ENCODE measurements around the gene SIGLECL1. TPM values are rescaled to one million over a fixed set of nuclear protein-coding genes. Genes with fewer than 3 reads are reported as not detected.

Gene SIGLECL1
- total RNA-seq, 1 donor from 2014 or later: not detected

GRCh38 chr19:51297406-51297805 lies 46.5 kb downstream of the SIGLECL1 start:
- DNase-seq: no peak

DNA sequence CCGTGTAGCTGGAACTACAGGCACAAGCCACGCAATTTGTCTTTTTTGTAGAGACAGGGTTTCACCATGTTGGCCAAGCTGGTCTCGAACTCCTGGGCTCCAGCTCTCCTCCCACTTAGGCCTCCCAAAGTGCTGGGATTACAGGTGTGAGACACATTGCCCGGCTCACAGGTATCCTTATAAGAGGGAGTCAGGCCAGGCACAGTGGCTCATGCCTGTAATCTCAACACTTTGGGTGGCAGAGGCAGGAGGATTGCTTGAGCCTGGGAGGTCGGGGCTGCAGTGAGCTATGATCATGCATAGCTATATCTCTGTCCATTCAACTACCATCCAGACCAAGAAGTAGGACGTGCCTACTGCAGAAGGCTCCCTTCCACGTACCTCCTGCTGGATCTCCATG lies 50.4 kb downstream of the SIGLECL1 start:
- no peak for DNase-seq

- no peak for DNase-seq
Measured at GRCh38 chr19:51305479-51305878, 54.6 kb downstream of the SIGLECL1 start.

DNA sequence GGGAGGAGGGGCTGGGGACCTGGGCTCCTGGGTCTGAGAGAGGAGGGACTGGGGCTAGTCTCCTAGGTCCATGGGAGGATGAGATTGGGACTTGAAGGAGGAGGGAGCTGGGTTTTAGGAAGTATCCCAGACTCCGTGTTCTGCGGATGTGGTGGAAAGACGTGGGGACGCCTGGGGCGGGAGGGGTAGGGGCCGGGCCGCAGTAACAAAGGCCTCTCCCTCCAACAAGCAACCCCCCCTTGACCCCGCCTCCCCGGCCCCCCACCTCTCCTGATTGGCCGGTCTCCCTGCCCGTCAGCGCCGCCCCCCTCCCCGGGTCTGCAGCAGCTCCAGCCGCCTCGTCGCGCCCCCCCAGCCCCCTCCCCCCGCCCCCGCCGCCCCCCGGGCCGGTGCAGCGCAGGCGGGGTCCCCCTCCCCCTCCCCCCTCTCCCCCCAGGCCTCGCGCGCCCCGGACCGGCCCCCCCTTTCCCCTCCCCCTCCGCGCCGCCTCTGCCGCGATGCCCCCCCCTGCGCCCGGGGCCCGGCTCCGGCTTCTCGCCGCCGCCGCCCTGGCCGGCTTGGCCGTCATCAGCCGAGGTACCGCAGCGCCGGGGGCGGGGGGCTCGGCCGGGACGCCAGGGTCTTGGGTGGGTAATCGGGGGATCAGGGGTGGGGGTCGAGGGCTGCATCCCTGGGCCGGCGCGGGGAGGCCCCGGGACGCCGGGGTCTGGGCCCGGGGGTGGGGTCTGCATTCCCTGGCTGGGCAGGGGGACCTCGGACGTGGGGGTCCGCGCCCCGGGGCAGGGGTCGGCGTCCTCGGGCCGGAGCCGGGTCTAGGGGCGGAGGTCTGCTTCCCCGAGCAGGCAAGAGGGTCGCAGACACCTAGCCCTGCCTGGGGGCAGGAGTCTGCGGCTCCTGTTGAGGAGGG lies 60.7 kb downstream of the SIGLECL1 start, which contains the start of gene IGLON5:
Gene IGLON5 (plus strand): TSS at position 294 of the 907 bp plus-strand sequence. CDS start 204 bp downstream, at position 498.
- no peak for DNase-seq

- DNase-seq: no peak
Measured at GRCh38 chr19:51316688-51317087, 65.8 kb downstream of the SIGLECL1 start.

DNA sequence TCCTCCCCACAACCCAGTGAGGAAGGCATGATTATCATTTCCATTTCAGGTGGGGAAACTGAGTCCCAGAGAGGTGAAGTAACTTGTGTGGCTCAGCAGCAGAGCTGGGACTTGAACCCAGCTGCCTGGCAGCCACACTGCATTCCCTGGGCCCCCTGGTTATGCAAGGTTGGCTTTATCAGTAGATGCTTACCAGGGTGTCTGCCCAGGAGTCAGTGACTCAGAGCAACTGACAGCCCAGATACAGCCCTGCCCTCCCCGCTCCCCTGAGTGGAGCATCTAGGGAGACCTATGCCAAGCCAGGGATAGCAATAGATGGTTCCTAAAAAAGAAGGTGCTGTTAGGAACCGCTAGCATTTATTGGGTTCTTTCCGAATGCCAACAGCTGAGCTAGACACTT lies 66.5 kb downstream of the SIGLECL1 start:
- DNase-seq: no peak

DNA sequence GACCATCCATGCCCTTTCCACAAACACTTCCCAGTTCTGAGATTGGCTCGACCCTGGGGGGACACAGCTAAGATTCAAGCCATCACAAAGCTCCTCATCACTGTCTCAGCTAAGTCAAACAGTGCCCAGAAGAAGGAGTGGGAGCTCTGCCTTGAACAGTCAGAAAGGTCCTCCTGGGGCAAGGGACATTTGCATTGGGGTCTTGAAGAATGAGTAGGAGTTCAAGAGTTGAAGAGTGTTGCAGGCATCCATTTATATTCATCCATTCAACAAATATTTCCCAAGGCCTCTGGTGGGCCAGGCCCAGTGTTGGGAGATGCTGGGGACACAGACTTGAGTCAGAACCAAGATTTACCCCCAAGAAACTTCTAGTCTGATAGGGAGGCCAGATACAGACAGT lies 67.1 kb downstream of the SIGLECL1 start:
- DNase-seq: no peak

Other genes starting within 250 kb of the SIGLECL1 start
- not detected in 2 replicates for gene KLK8, start 249.5 kb upstream of the SIGLECL1 start, total RNA-seq
- 0.09 and 1.0 TPM in 2 replicates for gene KLK10, start 231.4 kb upstream of the SIGLECL1 start, total RNA-seq
- gene KLK11, start 224.5 kb upstream of the SIGLECL1 start, total RNA-seq: not detected in 2 replicates
- gene KLK12, start 216.1 kb upstream of the SIGLECL1 start, total RNA-seq: not detected in 2 replicates
- not detected in 2 replicates for gene KLK13, start 186.0 kb upstream of the SIGLECL1 start, total RNA-seq
- not detected in 2 replicates for gene KLK14, start 168.2 kb upstream of the SIGLECL1 start, total RNA-seq
- gene CTU1, start 142.7 kb upstream of the SIGLECL1 start, total RNA-seq: 10.0 and 15.8 TPM in 2 replicates
- gene SIGLEC9, start 126.2 kb upstream of the SIGLECL1 start, total RNA-seq: 0.19 TPM in 1 of 2 replicates, not detected in the other
- gene SIGLEC7, start 108.8 kb upstream of the SIGLECL1 start, total RNA-seq: not detected in 2 replicates
- not detected in 2 replicates for gene CD33, start 26.0 kb upstream of the SIGLECL1 start, total RNA-seq
- not detected in 2 replicates for gene IGLON5, start 60.6 kb downstream of the SIGLECL1 start, total RNA-seq
- 0.09 and 0.17 TPM in 2 replicates for gene VSIG10L, start 91.1 kb downstream of the SIGLECL1 start, total RNA-seq
- 76.2 and 98.5 TPM in 2 replicates for gene ETFB, start 115.3 kb downstream of the SIGLECL1 start, total RNA-seq
- not detected in 2 replicates for gene CLDND2, start 117.9 kb downstream of the SIGLECL1 start, total RNA-seq
- not detected in 2 replicates for gene NKG7, start 121.6 kb downstream of the SIGLECL1 start, total RNA-seq
- not detected in 2 replicates for gene LIM2, start 136.9 kb downstream of the SIGLECL1 start, total RNA-seq
- gene C19orf84, start 139.5 kb downstream of the SIGLECL1 start, total RNA-seq: not detected in 2 replicates
- gene SIGLEC10, start 166.6 kb downstream of the SIGLECL1 start, total RNA-seq: not detected in 2 replicates
- gene SIGLEC8, start 207.4 kb downstream of the SIGLECL1 start, total RNA-seq: not detected in 2 replicates
- gene CEACAM18, start 227.5 kb downstream of the SIGLECL1 start, total RNA-seq: not detected in 2 replicates